NOMO-1 treated with DMSO at 0.1 percent for 48 hours (cell line): ENCODE results near the gene TTLL12.

Experiments used
- DNase-seq: peaks from one replicate; lab custom pipeline; 2025; ENCODE audit not compliant: unreplicated experiment; lab: John Stamatoyannopoulos, UW

TTLL12 gene

DNA sequence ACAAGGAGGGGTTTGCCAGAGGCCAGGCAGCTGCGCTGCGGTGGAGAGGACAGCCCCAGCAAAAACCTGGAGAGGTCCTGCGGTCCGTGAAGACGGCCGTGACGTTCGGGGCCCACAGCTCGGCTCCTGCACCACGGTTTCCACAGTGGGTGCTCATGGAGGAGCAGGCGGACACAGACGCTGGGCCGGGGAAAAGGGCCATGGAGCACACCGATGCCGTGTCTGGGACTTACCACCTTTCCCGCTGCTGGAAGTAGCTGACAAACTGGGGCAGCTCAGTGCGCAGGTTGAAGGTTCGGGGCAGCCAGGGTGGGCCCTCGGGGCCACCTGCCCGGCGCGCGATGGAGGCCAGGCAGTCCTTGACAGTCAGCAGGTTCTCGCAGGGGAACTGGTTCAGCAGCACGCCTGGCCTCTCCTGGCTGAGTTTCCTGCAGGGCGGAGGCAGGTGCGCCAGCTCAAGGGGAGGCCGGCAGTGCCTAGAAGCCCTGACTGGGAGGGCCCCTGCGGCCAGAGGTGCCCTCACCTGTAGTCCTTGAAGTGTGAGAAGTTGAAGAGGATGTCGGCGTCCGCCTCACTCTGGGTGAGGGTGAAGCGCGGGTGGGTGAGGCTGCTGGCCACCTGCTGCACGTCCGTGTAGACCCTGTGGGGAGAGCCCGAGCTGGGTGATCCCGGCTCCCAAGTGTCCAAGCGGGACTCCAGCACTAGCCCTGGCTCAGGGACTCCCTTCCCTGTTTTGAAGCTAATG lies 12.8 kb downstream of the TTLL12 start:
- no peak for DNase-seq

DNA sequence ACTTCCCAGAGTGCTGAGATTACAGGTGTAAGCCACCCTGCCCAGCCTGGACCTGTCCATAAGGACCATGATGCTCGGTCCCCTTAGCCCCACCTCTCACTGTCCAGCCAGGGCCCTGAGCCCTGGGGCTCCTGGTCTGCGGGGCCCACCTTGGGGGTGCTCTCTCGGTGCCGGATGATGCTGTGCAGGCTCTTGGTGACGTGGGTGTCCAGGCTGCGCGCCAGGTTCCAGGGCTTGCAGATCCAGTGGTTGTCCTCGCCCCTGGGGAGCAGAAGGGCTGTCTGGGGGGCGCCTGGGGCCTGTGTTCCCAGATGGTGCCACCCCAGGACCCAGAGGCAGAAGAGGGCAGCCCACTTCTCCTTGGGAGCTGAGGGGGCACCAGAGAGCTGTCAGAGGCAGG lies 13.4 kb downstream of the TTLL12 start:
- no peak for DNase-seq

DNA sequence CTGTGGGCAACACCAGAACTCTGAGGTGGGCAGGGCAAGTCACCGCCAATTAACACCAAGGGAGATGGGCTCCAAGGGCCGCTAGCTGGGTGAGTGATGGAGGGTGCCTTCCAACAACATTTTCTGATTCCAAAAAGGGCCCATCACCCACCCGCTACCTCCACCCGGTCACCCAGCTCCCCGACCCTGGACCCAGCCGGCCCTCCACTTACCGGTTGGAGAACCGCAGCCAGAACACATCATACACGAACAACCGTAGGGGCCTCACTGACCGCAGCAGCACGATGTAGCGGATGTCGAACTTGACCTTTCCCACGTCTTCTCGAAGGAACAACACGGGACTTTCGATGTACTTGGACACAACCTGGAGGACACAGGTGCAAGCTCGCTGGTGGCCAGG lies 14.7 kb downstream of the TTLL12 start:
- DNase-seq = no peak

DNA sequence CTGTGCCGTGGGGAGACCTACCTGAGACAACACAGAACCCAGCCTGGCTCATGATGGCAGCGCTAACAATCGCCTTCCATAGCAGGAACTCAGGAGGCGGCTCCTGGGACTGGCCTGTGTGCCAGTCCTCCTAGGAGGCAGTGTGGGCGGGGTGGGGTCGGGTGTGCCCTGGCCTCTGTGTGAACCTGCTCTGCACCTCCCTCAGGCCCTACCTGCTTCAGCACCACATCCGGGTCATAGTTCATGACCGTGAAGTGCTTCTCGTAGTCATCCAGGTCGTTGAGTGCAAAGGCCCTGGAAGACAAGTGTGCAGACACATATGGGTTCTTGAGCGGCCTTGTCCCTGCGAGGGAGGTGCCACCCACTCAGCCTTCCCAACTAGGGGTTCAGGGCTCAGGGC lies 15.3 kb downstream of the TTLL12 start:
- DNase-seq = no peak

DNA sequence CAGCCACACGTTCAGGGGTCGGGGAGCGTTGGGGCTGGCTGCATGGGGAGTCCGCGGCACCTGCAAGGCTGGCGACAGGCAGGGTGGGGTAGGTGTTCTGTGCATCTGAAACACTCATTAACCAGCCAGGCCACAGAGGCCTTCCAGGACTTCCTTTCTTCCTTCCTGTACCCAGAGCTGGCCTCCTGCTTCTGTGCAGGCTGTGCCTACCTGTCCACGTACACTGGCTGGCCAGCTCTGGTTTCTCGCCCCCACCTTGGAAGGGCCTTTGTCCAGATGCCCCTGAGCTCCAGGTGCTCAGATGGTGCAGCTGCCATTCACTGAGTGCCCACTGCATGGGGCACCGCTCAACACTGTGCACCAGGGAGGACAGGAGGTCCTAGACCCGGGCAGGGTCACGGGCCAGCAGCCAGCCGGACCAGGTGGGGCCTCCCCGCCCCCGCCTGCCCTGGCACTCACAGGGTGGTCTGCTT lies 15.9 kb downstream of the TTLL12 start:
- DNase-seq = no peak

DNA sequence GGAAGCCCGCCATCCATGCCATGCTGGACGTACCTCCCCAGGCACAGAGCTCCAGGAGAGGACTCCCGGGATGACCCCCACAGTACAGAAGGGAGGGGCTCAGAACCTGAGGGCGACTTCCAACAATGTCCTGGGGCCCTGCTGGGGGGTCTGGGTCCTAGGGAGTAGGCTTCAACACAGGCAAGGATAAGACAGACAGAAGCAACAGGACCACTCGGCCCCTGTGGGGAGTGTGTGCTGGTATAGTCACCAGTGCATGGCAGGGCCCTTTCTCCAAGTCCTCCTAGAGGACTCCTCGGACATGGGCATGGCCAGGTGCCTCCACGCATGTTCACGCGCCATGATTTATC lies 16.8 kb downstream of the TTLL12 start:
- DNase-seq = no peak

DNA sequence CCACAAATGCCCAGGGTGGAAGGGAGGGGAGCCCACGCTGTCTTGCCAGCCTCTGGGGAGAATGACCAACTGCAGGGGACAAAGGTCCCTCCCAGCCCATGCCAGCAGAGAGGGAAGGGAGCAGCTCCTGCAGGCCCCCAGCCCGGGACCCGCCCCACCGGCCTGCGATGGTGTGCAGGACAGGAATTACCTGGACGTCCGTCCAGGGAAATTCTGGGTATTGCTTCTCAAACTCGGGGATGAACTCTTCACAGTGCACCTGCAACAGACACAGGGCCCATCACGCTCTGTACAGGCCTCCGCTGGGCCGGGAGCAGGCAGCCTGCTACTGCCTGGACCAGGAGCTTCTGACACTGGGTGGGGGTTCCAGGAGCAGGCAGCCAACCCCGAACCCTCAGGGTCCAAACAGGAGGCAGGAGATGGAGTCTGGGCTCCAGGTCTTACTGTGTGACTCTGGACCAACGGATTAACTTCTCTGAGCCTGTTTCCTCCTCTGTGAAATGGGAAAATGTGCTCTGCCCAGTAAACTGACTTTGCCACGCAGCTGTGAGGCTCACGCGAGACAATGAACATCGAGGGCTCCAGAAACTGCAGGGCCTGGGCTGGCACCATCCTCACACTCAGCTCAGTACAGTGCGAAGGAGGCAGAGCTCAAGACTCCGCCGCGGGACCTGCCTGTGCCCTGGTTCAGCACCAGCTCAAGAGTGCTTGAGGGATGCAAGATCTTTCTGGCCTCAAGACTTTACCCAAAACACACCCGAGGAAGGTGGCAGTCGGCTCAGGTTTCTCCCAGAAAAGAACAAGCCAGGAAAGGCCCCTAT lies 17.4 kb downstream of the TTLL12 start:
- DNase-seq = no peak

DNA sequence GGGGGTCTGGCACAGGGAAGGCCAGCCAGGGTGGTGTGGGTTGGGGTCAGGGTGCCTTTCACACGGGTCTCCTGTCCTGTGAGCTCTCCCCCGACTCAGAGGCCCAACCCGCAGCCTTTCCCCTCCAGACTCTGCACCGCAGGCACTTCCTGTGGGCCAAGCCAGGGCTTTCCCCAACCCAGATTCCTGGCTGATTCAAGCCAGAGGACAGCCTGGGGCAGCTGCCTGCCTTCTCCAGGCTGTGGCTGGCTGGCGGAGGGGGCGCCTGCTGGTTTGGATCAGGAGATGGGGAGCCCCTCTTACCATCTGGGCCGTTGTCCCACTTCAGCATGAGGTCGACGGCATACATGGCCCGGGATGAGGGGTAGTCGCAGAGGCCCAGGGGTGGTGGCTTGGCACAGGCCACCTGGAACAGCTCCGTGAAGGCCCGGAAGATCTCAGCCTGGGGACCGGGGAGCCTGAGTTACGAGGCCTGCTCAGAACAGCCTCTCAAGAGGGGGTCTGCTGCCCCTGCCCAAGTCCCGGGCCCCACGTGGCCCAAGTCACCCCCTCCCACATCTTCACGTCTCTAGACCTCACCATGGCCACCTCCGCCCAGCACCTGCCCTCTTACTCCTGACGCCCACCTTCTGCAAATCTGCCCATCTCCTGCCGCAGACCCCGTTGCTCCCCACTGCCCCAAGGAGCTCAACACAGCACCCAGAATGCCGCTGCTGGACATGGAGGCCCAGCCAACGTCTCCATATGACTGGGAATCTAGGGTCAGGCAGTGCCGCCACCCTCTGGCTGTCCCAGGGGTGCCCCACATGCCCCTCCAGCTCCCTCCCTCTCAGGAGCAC lies 18.2 kb downstream of the TTLL12 start:
- DNase-seq = no peak

DNA sequence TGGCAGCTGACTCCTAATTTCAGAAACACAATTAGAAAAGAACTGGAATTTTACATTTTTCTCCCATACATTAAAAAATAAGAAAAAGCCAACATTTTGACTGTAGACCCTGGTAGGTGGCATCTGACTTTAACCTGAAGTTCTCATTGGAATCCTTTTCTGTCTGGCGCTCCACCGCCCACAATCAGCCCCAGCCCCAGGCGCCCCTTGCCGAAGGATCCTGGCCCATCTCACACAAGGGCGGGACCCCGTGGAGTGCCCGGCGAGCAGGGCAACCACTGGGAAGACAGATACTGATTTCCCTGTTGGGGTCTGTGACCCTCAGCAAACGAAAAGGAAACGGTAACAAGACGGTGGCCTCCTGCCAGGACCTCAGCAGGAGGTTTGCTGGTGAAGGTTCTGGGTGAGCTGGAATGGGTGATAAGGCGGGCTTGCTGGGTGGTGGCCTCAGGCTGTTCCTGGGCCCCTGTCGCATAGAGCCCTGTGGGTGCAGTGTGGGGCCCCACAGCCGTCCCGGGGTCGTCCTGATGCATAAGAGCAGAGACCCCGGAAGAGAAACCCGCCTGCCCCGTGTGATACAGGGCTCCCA lies 19.8 kb downstream of the TTLL12 start:
- no peak for DNase-seq

DNA sequence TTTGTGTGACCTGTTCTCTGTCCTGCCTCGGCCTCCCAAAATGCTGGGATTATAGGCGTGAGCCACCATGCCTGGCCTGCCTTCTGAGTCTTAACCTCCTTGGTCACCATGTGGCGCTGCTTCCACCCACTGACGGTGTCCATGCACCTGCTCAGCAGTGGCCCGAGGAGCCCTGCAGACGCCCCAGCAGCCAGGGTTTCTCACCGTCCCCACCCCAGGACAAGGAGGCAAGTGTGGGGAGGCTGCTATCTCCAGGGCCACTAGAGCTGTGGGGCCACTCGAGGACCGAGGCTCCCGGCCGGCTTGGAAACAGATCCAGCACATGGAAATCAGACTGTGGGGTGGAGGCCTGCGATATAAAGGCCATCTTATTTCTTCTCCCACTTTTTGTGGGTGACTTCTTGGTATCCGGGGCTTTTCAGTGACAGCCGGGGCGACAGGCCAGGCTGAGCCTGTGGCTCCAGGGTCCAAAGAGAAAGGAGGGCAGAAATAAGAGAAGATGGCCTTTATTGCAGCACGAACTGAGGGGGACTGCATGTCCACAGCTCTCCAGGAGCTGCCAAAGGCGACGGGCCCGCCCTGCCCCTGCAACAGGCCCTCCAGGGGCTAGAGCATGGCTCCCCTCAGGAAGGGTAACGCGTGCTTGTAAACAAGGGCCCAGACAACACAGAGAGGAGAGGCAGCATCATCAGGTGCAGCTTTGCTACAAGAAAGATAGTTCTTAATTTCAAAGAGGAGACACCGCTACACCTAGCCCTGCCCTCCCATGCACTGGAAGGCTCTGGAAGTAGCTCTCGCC lies 20.6 kb downstream of the TTLL12 start:
- DNase-seq = no peak

DNA sequence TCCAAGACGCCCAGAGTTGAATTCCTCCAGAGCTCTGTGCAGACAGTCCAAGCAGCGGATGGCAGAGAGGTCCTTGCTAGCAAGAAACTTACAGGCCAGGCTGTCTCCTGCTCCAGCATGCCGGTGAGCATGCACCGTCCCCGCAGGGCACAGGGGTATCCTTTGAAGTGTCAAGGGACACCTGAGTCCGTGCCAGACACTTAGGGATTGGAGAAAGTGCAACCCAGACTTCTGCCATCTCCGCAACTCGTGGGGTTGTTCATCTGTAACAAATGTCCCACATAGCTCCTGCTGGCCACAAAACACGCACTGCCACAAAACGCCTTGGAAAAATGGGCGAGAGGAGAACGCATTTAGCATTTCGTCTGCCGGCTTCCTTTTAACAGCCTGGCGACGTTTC lies 22.3 kb downstream of the TTLL12 start:
- DNase-seq = no peak

DNA sequence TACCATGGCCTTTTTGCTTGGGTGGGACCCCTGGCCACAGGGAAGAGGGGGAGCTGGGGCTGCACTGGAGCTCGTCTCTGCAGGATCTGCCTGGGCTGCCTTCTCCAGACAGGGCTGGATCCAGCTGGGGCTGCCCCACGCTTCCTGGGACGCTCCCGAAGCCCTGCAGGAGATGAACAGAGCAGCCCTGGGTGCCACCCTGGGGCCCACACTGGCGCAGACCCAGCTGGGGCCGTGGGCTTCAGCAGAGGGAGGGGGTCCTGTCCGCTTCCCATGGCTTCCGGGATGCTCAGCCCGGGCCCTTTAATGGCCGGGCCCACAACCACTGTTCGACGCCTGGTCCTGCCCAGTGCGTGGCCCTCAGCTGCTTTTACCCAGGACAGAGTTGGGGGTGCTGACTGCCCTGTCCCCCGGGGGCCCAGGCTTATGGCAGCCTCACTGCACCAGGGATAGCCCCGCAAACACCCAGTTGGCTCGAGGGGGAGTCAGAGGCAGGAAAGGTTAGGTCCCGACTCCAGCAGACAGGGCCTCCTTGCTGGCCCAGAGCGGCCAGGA lies 23.6 kb downstream of the TTLL12 start:
- DNase-seq = no peak

DNA sequence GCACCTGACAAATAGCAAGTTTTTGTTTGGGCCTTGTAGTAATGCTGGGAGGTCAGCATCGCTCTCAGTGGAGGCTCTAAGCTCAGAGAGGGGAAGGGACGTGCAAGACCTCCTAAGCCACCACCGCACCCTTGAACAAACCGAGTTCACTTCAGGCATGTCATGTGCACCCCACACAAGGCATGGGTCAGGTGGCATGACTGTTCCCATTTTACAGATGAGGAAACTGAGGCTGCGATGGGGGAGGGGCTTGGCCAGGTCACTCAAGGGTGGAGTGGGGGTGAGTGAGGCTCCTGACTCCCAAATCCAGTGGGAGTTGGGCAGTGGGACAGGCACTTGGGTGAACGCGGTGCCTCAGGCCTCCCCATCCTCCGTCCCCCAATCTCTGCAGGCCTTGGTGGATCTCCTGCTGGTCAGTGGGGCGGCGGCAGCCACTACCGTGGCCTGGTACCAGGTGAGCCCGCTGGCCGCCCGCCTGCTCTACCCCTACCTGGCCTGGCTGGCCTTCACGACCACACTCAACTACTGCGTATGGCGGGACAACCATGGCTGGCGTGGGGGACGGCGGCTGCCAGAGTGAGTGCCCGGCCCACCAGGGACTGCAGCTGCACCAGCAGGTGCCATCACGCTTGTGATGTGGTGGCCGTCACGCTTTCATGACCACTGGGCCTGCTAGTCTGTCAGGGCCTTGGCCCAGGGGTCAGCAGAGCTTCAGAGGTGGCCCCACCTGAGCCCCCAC lies 24.4 kb downstream of the TTLL12 start:
- no peak for DNase-seq

DNA sequence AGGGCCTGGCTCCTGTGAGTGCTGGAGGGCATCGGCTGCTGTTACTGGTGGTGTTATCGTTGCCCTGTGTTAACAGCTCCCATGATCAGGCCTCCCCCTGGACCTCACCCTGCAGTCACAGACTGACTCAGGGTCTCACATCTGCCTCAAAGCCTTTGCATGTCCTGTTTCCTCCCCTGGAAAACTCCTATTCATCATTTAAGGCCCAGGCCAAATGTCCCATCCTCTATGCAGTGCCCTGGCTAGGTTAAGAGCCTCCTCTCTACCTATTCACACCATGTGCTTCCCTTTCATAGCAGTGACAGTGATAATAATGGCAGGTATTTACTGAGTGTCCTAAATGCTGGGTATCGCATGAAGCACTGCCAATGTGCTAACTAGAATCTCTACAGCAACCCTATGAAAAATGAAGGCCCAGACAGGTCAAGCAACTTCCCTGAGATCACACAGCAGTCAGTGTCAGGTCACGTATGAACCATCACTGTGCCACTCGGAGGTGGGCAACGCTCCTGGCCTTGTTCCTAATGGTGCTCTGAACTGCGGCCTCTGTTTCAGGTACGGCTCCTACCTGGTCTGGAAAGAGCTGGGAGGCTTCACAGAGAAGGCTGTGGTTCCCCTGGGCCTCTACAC lies 26.3 kb downstream of the TTLL12 start:
- no peak for DNase-seq

DNA sequence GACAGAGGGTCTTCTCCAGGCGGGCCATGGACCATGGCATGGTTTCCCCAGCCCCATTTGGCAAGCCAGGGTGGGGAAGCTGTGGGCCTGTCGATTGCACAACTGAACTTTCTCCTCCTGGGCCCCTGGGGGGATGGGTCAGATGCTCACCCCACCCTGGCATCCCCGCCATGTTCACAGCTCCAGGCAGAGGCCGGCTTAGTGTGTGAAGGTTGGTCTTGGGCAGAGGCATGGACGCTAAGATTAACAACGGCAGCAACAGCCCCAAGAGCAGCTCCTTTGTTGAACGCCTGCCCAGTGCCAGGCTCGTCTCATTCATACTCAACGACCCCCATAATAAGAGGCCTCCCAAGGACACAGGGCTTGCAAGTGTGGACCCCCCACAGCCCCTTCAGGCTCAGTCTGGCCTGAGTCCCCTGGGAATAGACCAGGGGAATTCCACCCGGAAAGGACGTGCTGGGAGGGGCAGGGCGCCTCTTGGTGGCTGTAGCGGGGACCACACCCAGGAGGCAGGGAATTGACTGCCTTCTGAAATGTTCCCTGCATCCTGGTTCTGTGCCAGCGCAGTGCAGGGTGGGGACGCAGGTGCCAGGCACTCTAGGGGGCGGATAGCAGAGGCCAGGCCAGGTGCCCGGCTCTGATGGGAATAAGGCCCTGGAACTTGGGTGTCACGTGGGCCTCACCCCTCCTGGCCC lies 27.3 kb downstream of the TTLL12 start:
- DNase-seq = no peak

DNA sequence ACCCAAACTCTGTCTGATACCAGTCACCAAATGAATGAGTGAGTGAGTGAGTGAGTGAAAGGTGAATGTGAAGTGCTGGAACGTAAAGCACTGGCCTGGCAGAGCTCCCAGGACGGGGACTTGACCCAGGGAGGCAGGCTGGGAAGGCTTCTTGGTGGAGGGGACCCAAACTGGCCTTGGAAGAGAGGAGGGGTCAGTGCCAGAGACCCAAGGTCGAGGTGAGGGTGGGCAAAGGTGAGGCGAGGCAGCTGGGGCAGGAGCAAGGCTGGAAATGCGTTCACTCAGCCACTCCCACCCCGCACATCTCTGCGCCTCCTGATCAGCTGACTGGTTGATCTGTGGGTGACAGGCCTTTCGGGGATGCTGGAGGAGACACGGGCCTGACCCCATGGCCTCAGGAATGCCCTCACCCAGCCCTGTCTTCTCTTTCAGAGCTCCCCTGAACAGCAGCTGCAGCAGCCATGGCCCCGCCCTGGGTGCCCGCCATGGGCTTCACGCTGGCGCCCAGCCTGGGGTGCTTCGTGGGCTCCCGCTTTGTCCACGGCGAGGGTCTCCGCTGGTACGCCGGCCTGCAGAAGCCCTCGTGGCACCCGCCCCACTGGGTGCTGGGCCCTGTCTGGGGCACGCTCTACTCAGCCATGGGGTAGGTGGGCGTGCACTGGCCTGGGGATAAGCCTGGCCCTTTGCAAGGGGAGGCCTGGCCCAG lies 28.0 kb downstream of the TTLL12 start:
- DNase-seq = no peak

DNA sequence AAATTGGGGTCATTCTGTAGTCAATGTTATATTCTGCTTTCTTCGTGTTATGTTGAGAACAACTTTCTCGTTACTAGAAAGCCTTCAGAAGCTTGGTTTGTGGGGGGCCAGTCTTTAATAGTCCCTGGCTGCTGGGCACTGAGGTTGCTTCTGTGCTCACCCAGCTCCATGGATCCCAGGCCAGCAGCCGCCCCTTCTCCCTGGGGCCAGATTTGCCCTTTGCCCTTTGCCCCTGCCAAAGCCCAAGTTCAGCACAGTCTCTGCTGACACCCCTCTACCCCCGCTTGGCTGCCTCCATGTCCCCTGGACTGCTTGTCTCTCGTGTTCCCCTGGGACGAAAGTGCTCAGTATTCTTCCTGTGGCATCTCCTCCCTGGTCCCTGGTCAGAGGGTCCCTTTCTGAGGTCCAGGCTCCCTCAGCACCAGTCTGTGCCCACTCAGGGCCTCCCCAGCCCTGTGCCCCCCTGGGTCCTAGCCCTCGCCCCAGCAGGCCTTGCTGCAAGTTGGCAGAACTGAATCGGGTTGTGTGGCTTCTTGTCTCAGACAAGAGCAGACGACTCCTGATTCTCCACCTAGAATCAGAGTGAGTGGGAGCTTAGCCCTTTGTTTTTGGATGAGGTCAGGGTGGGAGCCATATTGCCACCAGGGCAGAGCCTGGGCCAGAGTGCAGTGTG lies 28.9 kb downstream of the TTLL12 start:
- no peak for DNase-seq
